GM18870 (cell line): ENCODE data around the gene GJC2.

ENCODE experiments used
- ATAC-seq: cut with Tn5 transposase; IDR thresholded peaks from one replicate; pipeline ENCODE4 v1.9.1; 2021; ENCODE audit warnings: moderate library complexity; ENCODE audit not compliant: unreplicated experiment

The GJC2 gene

DNA sequence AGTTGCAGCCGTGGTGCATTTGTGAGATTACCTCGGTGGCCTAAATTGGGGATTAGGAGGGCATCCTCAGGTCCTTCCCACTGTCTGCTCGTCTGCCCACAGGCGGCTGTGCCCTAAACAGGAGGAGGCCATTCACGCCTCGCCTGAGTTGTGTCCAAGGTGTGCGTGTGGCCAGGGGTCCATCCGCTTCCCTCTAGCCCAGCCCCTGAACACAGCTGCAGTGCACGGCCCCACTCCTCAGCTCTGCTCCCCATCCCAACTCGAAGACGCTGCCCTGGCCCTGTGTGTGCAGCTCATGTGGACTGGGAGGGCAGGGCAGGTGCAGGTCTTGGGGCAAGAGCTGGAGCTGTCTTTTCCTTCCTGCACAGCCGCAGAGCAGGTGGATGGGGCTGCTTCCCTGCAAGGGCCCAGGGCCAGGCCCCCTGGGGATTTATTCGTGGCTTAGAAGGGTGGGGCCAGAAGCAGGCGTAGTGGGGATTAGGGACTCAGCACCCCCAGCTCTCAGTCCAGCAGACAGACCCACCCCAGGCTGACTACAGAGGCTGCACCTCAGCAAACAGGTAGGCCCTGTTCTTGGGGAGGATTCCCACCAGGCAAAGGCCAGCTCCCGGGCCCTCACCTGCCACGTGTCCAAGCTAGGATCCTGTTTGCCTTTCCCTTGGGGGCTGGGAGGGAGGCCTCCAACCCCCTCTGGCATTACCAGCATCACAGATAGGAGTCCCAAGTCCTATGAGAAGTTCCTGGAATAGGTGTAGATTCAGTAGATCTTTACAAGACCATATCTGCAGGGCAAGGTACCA is 5.3 kb upstream of the GJC2 start:
- no peak for ATAC-seq

DNA sequence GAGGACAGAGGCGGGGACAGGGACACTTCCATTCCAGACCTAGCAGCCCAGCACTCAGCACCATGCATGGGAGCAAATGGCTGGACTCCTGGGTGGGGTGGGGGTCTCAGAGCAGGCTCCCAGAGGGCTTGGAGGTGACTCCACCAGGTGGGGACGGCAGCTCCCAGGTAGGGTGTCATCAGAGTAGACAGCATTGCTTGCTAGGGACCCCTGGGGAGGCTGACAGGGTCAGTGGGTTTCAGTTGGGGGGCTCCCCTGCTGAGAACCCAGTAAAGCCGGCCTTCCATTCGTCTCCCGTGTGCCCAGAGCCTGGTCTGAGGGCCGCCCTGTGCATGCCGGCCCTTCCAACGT is 4.8 kb upstream of the GJC2 start:
- no peak for ATAC-seq

DNA sequence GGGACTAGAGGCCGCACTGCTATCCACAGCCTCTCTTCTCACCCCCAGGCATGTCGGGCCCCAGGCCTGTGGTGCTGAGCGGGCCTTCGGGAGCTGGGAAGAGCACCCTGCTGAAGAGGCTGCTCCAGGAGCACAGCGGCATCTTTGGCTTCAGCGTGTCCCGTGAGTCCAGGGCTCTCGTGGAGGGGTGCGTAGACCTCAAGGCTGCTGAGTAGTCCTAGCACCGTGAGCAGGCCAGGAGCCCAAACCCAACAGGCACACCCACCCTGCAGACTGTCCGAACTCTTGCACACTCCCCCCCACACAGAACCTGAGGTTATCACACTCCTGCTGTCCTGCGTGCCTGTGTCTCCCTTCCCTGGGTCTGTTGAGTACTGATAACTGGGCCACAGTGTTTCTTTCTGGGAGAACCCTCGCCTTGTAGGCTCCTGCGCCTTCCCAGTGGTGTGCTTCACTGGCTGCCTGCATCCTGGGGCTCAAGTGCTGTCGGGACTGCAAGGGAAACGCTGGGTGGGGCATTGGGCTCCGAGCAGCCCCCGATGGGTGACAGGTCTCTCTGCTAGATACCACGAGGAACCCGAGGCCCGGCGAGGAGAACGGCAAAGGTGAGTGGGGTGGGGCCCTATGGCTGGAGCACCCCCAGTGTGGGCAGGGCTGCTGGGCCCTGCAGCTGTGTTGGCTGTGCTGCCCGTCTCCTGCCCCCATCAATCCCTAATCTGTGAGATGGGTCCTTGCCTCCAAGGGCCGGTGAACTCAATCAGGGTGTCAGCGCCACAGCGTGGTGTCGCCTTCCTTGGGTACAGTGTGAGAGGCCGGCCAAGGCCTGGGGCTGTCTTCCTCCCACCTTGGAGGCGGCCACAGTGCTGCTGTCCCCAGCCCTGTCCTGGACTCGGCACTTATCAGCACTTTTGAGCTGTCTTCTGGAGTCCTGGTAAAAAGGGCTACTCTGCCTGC is 4.0 kb upstream of the GJC2 start:
- ATAC-seq, result no peak

DNA sequence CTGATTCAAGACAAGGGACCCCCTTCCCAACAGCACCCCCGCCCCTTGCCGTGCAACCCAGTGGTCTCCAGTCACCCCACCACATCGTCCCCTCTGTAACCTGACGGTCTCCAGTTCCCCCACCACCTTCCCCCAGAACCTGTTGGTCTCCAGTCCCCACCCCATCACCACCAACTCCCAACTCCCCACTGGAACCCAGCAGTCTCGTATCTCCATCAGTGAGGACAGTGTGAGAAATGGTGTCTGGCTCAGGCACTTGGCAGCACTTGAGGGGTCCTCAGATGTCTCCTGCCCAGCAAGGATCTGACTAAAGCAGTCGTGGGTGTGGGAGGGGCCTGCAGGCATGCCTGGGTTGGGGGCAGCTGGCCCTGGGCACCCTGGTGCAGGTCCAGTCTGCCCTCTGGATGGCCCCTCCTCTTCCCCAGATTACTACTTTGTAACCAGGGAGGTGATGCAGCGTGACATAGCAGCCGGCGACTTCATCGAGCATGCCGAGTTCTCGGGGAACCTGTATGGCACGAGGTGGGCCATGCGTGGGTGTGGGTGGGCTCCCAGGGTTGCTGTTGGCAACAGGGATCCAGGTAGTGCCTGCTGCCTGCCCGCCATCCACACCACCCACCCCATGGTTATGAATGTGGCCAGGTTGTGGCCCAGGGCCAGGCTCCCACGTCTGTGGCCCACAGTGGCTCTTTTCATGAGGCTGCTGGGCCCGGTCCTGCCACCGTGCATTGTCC is 3.1 kb upstream of the GJC2 start:
- ATAC-seq, result no peak

DNA sequence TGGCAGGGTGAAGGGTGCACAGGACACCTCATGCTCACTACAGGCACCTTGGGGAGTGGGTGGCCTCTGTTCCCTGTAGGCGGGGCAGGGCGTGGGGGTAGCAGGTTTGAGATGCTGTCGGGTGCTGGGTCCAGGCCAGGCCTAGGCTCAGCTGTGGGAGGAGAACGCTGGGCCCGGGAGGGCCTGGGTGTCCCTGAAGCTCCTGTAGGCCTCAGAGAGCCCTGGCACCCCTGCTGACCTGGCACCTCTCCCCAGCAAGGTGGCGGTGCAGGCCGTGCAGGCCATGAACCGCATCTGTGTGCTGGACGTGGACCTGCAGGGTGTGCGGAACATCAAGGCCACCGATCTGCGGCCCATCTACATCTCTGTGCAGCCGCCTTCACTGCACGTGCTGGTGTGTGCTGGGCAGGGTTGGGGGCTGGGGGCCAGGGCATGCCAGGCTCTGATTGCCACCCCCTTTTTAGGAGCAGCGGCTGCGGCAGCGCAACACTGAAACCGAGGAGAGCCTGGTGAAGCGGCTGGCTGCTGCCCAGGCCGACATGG is 2.5 kb upstream of the GJC2 start:
- no peak for ATAC-seq

DNA sequence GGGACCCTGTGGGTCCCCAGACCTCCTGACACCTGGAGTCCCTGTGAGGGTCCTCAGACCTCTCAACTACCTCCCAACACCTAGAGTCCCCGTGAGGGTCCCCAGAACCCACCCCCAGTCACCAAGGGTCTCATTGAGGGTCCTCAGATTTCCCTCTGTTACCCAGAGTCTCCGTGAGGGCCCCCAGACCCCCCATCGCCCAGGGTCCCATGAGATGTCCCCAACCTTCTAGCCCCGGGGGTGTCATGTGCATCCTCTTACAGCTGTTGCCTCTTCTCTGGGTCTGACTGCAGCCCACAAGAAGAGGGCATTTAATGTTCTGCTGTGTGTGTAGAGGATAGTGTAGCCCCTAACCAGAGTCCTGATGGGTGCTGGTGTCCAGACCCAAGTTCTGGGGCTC is 2.0 kb upstream of the GJC2 start:
- no peak for ATAC-seq

DNA sequence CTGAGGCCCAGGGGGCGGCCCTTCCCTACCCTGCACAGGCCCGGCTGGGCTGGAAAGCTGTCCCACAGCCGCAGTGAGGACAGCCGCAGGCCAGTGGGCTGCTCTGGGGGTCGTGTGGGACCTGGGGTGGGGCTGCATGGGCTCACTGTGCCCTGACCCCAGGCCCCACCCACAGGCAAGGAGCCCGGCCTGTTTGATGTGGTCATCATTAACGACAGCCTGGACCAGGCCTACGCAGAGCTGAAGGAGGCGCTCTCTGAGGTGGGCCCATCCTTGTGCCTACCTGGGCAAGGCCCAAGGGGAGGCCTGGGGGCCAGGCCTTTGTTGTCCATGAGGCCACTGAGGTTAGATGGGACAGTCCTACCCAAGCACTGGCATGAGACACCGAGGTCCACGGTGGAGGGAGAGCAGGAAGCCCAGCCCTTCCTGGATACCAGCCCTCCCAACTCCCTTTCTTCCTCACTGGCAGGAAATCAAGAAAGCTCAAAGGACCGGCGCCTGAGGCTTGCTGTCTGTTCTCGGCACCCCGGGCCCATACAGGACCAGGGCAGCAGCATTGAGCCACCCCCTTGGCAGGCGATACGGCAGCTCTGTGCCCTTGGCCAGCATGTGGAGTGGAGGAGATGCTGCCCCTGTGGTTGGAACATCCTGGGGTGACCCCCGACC is 1.4 kb upstream of the GJC2 start:
- ATAC-seq, result no peak

DNA sequence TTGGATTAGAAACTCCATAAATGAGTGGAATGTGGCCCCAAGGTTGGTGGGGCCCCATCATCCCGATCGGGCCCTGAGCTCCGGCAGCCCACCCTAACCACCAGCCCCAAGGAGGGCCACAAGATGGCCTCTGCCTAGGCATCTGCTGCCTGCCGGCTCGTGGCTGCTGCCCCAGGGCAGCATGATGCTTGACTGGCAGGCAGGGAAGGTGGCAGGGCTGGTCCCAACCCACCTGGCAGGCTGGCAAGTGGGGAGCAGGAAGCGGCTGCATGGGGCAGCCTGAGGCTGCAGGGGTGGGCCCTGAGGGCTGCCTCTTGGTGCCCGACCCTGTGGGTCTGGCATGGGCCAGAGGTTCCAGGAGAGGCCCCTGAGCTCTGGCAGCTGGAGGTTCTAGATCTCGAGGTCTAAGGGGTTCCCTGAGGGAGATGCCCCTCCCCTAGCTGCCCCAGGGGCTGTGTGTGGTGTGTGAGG is 760 bp upstream of the GJC2 start:
- no peak for ATAC-seq

DNA sequence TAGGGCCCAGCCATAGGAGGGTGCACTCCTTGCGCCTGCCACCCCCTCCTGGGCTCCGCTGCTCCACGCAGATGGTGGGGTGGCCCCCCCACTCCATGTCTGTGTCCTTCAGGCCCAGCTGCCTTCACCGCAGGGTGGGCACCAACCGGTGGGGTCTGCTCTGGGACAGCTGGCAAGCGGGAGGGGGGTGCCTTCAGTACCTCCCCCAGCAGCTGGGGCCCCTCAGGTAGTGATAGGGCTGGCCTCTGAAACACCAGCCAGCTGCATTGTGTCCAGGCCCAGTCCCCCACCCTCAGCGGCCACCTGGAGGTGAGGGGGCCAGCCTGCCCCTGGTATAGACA is 360 bp downstream of the GJC2 start:
- no peak for ATAC-seq

DNA sequence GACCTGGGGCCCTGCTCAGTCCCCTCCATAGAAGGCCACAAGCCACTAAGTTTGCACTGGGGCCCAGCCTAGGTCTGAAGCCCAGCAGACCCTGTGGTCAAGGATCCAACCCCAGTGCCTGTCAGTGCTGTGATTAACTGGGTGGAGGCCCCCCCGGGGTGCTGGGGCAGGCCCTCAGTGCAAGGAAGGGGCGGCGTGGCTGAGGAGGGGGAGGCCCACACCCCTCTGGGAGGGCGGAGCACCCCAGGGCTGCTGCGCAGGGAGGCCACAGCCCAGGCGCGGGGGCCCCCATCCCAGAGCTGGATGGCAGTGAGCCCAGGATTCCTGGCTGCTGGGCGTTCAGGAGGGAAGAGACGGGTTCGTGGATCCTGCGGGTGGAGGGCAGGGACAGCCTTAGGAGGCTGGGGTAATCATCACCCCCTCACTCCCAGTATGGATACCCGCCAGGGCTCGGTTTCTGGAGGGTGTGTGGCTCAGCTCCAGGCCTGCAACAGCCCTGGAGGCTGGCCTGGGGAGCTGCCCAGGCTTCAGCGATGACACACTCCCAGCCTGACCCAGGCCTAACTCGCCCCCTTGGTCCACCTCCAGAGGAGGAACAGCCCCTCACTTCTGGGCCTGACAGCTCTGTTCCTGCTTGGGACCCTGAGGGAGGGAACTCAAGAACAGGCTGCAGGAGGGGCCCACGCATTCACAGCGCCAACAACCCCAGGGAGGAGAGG is 890 bp downstream of the GJC2 start:
- no peak for ATAC-seq

DNA sequence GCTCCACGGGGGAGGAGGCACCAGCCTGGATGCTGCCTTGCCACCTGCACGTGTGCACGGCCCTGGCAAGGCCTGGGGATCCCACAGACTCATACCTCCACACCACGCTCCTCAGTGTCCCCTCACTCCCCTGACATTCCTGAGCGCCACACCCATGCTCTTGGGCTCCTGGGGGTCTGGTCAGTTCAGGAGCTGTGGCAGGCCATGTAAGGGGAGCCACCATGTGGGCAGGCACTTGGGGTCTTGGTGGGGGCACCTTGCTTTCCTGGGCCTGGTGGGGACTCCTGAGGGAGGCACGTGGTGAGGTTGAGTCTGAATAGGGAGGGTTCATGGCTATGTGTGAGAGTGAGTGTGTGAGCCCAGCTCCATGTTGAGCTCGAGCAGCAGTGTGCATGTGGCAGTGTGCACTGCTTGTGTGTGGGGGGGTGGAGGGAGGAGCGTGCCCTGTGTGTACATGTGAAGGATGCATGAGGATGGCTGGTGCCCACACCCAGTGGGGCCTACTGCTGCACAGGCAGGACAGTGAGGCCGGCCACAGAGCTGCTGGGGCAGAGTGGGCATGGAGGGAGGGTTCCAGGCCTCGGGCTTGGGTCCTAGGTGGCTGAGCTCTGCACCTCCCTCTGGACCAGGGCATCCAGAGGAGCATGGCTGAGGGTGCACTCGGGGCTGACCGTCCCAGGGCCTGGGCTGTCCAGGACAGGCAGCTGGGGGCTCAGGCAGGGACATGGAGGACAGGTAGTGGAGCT is 1.6 kb downstream of the GJC2 start:
- ATAC-seq, result no peak

DNA sequence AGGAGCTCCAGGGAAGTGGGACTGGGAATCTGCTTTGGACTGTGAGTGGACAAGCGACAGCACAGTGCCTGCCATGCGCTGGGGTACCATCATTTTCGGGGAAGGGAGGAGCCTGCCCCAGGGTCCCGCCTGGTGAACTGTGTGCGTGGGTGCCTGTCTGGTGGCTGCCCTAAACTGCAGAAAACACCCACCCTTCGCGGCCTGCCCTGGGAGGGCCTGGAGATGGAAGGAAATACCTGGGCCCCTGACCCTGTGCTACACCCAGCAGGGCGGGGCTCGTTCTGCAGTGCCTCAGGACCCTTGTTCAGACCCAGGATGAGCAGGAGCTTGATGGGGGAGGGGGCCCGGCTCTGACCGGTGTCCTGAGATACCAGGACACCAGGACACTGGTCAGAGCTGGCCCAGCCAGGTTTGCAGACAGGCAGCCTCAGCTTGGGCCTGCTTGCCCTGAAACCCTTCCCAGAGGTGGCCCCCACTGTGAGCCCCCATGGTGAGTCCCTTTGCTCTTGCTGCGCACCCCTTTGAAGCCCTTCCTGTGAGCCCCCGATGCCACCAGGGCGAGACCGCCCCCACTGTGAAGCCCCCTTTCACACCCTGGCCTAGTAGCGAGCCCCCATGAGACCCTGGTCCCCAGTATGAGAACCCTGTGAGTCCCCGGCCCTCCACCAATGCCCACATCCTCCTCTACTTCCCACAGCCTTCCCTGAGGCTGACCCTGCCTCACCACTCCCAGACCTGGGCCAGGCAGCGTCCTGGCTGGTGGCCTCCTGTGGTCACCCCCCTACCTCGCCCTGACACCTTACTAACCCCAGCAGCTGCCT is 2.6 kb downstream of the GJC2 start:
- ATAC-seq, result no peak

DNA sequence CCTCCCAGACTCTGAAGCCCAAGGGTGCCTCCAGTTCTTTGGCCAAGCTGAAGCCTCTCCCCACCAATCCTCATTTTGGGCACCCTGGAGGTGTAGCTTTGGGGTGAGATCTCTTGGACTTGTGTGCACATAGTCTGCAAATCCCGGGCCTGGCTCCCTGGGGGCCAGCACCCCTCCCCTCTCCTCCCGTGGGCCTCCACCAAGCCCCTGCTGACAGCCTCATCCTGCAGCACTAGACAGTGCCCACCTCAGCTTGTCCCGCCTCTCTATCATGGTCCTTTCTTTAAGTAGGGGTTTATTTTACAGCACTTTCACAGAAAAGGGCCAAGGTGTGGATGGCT is 3.2 kb downstream of the GJC2 start:
- ATAC-seq, result no peak

DNA sequence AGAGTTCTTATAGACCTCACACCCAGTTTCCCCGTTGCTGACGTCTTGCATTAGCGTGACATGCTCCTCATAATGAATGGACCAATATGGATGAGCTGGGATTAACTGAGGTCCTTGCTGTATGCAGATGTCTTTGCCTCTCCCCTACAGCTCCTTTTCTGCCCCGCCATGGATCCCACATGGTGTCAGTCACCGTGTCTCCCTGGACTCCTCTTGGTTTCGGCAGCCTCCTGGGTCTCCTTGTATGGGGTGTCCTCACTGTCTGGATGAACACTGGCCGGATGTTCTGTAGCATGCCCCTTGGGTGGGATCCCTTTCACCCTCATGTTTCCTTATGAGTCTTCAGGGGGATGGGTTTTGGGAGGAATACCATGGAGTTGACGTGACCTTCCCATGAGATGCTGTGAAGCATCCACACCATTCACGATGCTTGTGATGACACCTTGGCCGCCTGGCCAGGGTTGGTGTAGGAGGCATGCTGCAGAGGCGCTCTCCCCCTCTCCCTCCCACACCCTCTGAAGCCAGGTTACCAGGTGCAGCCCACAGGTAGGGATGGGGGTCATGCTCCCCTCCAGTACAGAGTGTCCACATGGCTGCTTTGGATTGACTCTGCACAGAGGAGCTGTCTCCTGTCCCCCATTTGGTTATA is 4.4 kb downstream of the GJC2 start:
- ATAC-seq, result no peak

DNA sequence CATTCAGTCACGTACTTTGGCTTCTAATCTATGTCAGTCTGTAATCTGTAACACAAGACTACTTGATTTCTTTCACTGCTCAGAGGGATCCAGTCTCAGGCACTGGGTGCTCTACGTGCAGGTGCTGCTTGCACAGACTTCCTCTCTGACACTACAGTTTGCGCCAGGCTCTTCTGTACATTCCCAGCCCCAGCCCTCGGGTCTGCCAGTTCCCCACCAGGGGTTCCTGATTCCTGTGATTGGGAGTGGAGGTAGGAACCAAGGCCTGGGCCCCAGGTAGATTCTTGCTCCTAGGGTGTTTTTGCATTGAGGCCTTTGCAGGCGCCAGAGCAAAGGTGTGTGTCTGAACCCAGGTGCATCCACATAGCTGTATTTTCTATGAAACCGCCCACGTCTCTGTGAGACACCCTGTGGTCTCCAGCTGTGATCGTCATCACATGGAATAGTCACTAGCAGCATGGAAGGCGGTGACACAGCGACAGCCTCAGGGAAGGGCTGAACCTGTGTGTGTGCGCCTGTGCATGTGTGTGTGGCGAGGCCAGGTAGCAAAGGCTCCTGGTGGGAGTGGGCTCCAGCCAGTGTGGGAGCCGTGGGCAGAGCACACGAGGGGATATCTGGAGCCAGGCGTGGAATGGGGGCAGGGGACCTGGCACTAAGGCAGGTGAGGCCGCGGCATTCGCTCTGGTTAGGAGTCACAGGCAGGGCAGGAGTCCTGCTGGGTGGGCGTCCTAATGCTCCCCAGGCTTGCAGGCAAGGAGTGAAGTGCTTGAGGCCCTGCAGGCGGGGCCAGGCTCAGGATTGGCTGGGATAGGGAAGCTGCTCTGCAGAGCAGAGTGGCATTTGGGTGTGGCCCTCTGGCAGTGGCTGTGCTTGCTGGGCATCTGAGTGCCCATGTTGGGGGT is 5.2 kb downstream of the GJC2 start:
- ATAC-seq, result no peak

DNA sequence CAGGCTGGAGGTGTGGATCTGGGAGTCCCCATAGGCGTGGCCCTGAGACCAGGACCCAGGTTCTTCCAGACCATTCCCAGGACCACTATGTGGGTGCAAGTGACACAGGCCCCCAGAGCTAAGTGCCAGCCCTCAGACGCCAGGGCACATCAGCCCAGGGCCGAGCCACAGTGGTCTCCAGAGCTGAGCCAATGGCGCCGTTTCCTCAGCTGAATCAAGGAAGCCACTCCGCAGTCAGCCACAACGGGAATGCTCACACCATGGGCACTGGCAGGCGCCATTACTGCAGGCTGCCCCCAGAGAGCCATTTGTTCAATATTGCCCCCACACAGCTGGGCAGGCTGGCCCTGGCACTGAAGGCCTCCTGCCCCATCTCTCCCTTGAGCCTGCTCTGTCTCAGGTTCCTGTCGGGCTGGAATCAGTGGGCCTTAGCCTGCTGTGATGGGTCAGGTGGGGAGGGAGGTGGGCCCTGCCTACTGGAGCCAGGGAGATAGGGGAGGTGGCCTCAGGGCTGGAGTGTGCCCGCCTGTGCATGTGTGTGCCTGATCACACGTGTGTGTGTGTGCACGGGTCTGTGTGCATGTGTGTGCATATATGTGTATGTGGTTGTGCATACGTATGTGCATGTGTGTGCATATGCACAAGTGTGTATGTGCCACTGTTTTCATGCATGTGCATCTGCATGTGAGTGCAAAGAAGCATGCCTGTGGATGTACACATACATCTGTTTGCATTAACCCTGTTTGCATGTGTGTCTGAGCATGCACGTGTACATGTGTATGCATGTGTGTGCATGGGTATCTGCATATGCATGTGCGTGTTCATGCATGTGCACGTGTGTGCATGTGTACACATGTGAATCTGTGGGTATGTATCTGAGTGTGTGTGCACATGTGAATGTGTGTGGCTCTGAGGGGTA is 6.1 kb downstream of the GJC2 start:
- ATAC-seq, result no peak
